Heart right ventricle (tissue), 16 donors: ENCODE data around the gene MACROD2. TPM values are rescaled to one million over a fixed set of nuclear protein-coding genes. Genes with fewer than 3 reads are reported as not detected.

ENCODE experiments used
- ATAC-seq, 8 donors: fragments of 200-7000 bp; cut with Tn5 transposase; one replicate each; pipeline ENCODE4 v1.9.1; 2020; ENCODE audit warnings: mild to moderate bottlenecking in 8 of 8, moderate library complexity in 8 of 8, moderate number of reproducible peaks in 1 of 8
- DNase-seq, 2 donors: peaks; one replicate each; pipeline ENCODE4 v3.0.0-alpha.2; 2020
- H3K27ac ChIP-seq, 10 donors: fragments of 200-600 bp; sonication (generic) in 2 of 10; one replicate each; pipeline versions ENCODE4 v1.5.0 to v1.8.0; 2020 to 2022; ENCODE audit warnings: mild to moderate bottlenecking in 3 of 10
- H3K27me3 ChIP-seq, 7 donors: fragments of 200-600 bp; one replicate each; pipeline ENCODE4 v1.8.0; 2021 to 2022; ENCODE audit warnings: mild to moderate bottlenecking in 2 of 7
- H3K36me3 ChIP-seq, 9 donors: fragments of 200-600 bp; sonication (generic) in 1 of 9; one replicate each; pipeline versions ENCODE4 v1.5.0 to v1.8.0; 2020 to 2022; ENCODE audit warnings: mild to moderate bottlenecking in 2 of 9
- H3K4me1 ChIP-seq, 9 donors: fragments of 200-600 bp; sonication (generic) in 1 of 9; one replicate each; pipeline versions ENCODE4 v1.5.0 to v1.8.0; 2020 to 2022; ENCODE audit warnings: mild to moderate bottlenecking in 4 of 9
- H3K4me3 ChIP-seq, 10 donors: fragments of 200-600 bp; sonication (generic) in 2 of 10; one replicate each; pipeline versions ENCODE4 v1.5.0 to v1.8.0; 2020 to 2022; ENCODE audit warnings: mild to moderate bottlenecking in 7 of 10, moderate library complexity in 2 of 10
- H3K9me3 ChIP-seq, 11 donors: fragments of 200-600 bp in 10 of 11; sonication (generic) in 2 of 11; one replicate each; pipeline versions ENCODE4 v1.5.0 to v1.8.0; 2013 to 2022; ENCODE audit warnings: mild to moderate bottlenecking in 2 of 11, control low read depth in 1 of 11, moderate library complexity in 1 of 11
- CTCF ChIP-seq, 9 donors: fragments of 200-600 bp; sonication (generic) in 2 of 9; IDR thresholded peaks; one replicate each; pipeline versions ENCODE4 v1.5.0 to v1.8.0; 2021 to 2022; ENCODE audit warnings: antibody characterized with exemption in 9 of 9, mild to moderate bottlenecking in 5 of 9, moderate library complexity in 1 of 9
- WGBS, 2 donors: extraction: QIAGEN DNeasy Blood & Tissue Kit; methylation state at CpG; one replicate each; pipeline ENCODE4 v1.1.7; 2013; ENCODE audit warnings: inconsistent platforms in 1 of 2; 5-methylcytosine and 5-hydroxymethylcytosine counted together
- intact Hi-C, 10 donors: fragments of 100-400 bp; cut with DNase I; formaldehyde crosslinking; loops; one replicate each; pipeline versions ENCODE4 v1.11.1 to v1.14.2; 2022
- polyA plus RNA-seq, 2 donors: library from polyadenylated mRNA; stranded (reverse); fragments of 200-250 nt; gene quantifications; one replicate each; pipeline ENCODE4 v1.2.3, GENCODE V29; 2013
- total RNA-seq, 10 donors: library from RNA; stranded (reverse); fragmentation: NEBNext Ultra II Directional in 3 of 10; extraction: Animal tissue kit (Norgen Biotek cat#: 25700) in 3 of 10; gene quantifications; one replicate each; pipeline versions ENCODE4 v1.2.1 to v1.2.4, GENCODE V29; 2021 to 2023
- donor health status: Arrhythmogenic right ventricular cardiomyopathy.
- donor health status: ischemic (EF 13 %, LVEDD 7.1; RV severe dilation, severe dysfunction).
- donor health status: healthy with polysubstance abuse.
- donor health status: DM: no; HTN: yes; CAD: no.
- donor health status: DM: no; HTN: no; CAD: no.
- donor health status: ischemic (EF 25% LVEDD 6.9; RV normal size, moderate dysfunction).
- donor health status: ischemic (EF 25% LVEDD 5.7; RV mildly dilated, moderate dysfunction).
- donor health status: healthy.
- donor health status: DM: yes; HTN: yes; CAD: no.
- donor health status: Ischemic cardiomyopathy.
- donor health status: ischemic (EF 35%, LVEDD 5.7; RV mildly dilated, moderate dysfunction).
- donor health status: nonischemic (EF 11% LVEDD 7.7; RV severe dilation, severe dysfunction).
- donor health status: DM: yes; HTN: yes; CAD: no.
- donor health status: PGD.
- donor health status: ischemic (EF 29% LVEDD 5.4; RV normal size, mild dysfunction).
- donor health status: nonischemic (EF 23%, LVEDD 6.1; RV moderate dilation, normal function).

MACROD2 gene
- total and polyA plus RNA-seq, 12 donors: 0.28 to 6.4 (median 4.1) TPM

GRCh38 chr20:14955399-14955798 is 960.1 kb downstream of the MACROD2 start:
- H3K27me3 ChIP-seq: no peaks in the 10 kb centered on the region

GRCh38 chr20:14956026-14956425 is 960.7 kb downstream of the MACROD2 start:
- Histone ChIP-seq H3K4me1 (peaks cover 0 to 3% (median 0%) of the 10 kb centered on the region in 9 donors), H3K36me3 (no peaks in the 10 kb centered on the region), H3K4me3 (no peak overlapping the region), H3K9me3 (no peaks in the 10 kb centered on the region), H3K27ac (no peak overlapping the region), H3K27me3 (no peaks in the 10 kb centered on the region)
- 72 to 77% methylated on average over 3 of the region's 3 CpGs for WGBS, 2 donors
- DNase-seq (no peak), ATAC-seq (no peak)
- TF ChIP-seq CTCF (IDR thresholded peaks at IDR 0.05): no peak
- intact Hi-C loops: no loop called here

More at GRCh38 chr20:14955399-14955798, 960.1 kb downstream of the MACROD2 start:
- no peak for TF ChIP-seq CTCF (IDR thresholded peaks at IDR 0.05)
- Histone ChIP-seq H3K36me3 (no peaks in the 10 kb centered on the region), H3K9me3 (no peaks in the 10 kb centered on the region), H3K27ac (no peak overlapping the region), H3K4me1 (peaks cover 0 to 3% (median 0%) of the 10 kb centered on the region in 9 donors), H3K4me3 (no peak overlapping the region)
- intact Hi-C loops: no loop called here
- DNase-seq (no peak), ATAC-seq (no peak)
- 88 to 96% methylated on average over 4 of the region's 4 CpGs for WGBS, 2 donors

- ATAC-seq (no peak), DNase-seq (no peak)
- intact Hi-C loops: no loop called here
- H3K4me1 ChIP-seq: peaks cover 0 to 3% (median 0%) of the 10 kb centered on the region in 9 donors
- no peak overlapping the region for H3K4me3 ChIP-seq
- no peak overlapping the region for H3K27ac ChIP-seq
- no peaks in the 10 kb centered on the region for H3K9me3 ChIP-seq
- H3K36me3 ChIP-seq: no peaks in the 10 kb centered on the region
- WGBS, 2 donors: 78 to 88% methylated on average over 5 of the region's 5 CpGs
- H3K27me3 ChIP-seq: no peaks in the 10 kb centered on the region
- no peak for TF ChIP-seq CTCF (IDR thresholded peaks at IDR 0.05)
Measured at GRCh38 chr20:14956538-14956937, 961.2 kb downstream of the MACROD2 start.

- Histone ChIP-seq H3K27me3 (no peaks in the 10 kb centered on the region), H3K4me3 (no peak overlapping the region), H3K27ac (no peak overlapping the region), H3K36me3 (no peaks in the 10 kb centered on the region), H3K4me1 (no peaks in the 10 kb centered on the region), H3K9me3 (no peaks in the 10 kb centered on the region)
- TF ChIP-seq CTCF (IDR thresholded peaks at IDR 0.05): no peak
- WGBS, 2 donors: 82 to 84% methylated on average over 4 of the region's 4 CpGs
- intact Hi-C loops: no loop called here
- DNase-seq (no peak), ATAC-seq (no peak)
Measured at GRCh38 chr20:14957402-14957801, 962.1 kb downstream of the MACROD2 start.
